Measurements from ENCODE around the gene MAP3K12.

- TF ChIP-seq, protein P1, sequence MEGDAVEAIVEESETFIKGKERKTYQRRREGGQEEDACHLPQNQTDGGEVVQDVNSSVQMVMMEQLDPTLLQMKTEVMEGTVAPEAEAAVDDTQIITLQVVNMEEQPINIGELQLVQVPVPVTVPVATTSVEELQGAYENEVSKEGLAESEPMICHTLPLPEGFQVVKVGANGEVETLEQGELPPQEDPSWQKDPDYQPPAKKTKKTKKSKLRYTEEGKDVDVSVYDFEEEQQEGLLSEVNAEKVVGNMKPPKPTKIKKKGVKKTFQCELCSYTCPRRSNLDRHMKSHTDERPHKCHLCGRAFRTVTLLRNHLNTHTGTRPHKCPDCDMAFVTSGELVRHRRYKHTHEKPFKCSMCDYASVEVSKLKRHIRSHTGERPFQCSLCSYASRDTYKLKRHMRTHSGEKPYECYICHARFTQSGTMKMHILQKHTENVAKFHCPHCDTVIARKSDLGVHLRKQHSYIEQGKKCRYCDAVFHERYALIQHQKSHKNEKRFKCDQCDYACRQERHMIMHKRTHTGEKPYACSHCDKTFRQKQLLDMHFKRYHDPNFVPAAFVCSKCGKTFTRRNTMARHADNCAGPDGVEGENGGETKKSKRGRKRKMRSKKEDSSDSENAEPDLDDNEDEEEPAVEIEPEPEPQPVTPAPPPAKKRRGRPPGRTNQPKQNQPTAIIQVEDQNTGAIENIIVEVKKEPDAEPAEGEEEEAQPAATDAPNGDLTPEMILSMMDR (IDR thresholded peaks at IDR 0.05), result no peak
- no peak for TF ChIP-seq POLR2AphosphoS5 (IDR thresholded peaks at IDR 0.05)
These were observed 13.1 kb downstream of the MAP3K12 start for GRCh38 chr12:53485955-53486735.
